ENCODE measurements around the gene IQSEC1.
"Not testable (repeated sequence)": the region's sequence is repeated elsewhere in the genome, so short reads cannot be mapped to it uniquely, and the experiment has no call there.

IQSEC1 gene

GRCh38 chr3:12892840-12893189, 180.4 kb downstream of the IQSEC1 start:
- DNase-seq (ENCODE audit: low read depth) = no peak

- DNase-seq (ENCODE audit: low read depth) = peak; percentile 57
These were observed 181.0 kb downstream of the IQSEC1 start for GRCh38 chr3:12891985-12892839.

- DNase-seq (ENCODE audit: low read depth) = no peak
These were observed 181.7 kb downstream of the IQSEC1 start for GRCh38 chr3:12891391-12891984.

- DNase-seq (ENCODE audit: low read depth) = no peak
These were observed 182.4 kb downstream of the IQSEC1 start for GRCh38 chr3:12890610-12891390.

- DNase-seq (ENCODE audit: low read depth) = no peak
These were observed 186.5 kb downstream of the IQSEC1 start for GRCh38 chr3:12886736-12887135.

- DNase-seq (ENCODE audit: low read depth) = no peak
These were observed 187.0 kb downstream of the IQSEC1 start for GRCh38 chr3:12886106-12886679.

GRCh38 chr3:12885583-12885930, 187.7 kb downstream of the IQSEC1 start:
- DNase-seq (ENCODE audit: low read depth) = no peak

- no peak for DNase-seq (ENCODE audit: low read depth)
These were observed 188.2 kb downstream of the IQSEC1 start for GRCh38 chr3:12884790-12885582.

GRCh38 chr3:12884186-12884680, 189.0 kb downstream of the IQSEC1 start:
- no peak for DNase-seq (ENCODE audit: low read depth)

GRCh38 chr3:12882336-12883310, 190.6 kb downstream of the IQSEC1 start:
- no peak for DNase-seq (ENCODE audit: low read depth)

- not testable (repeated sequence) for DNase-seq (ENCODE audit: low read depth)
These were observed 191.4 kb downstream of the IQSEC1 start for GRCh38 chr3:12881858-12882257.

GRCh38 chr3:12879191-12879815, 193.9 kb downstream of the IQSEC1 start:
- DNase-seq (ENCODE audit: low read depth) = no peak

- not testable (repeated sequence) for DNase-seq (ENCODE audit: low read depth)
These were observed 194.5 kb downstream of the IQSEC1 start for GRCh38 chr3:12878758-12879157.

GRCh38 chr3:12878141-12878574, 195.1 kb downstream of the IQSEC1 start:
- DNase-seq (ENCODE audit: low read depth) = no peak

- no peak for DNase-seq (ENCODE audit: low read depth)
These were observed 196.2 kb downstream of the IQSEC1 start for GRCh38 chr3:12877040-12877439.

- DNase-seq (ENCODE audit: low read depth) = peak; percentile 22
These were observed 197.1 kb downstream of the IQSEC1 start for GRCh38 chr3:12875857-12876836.

- DNase-seq (ENCODE audit: low read depth) = no peak
These were observed 201.7 kb downstream of the IQSEC1 start for GRCh38 chr3:12871404-12871983.

GRCh38 chr3:12870942-12871341, 202.3 kb downstream of the IQSEC1 start:
- DNase-seq (ENCODE audit: low read depth) = no peak

Data from iris pigment epithelial cell (primary cell).